Nephron progenitor cell (in vitro differentiated cells): Measurements from ENCODE around the gene COX20.

Source experiments
- DNase-seq: peaks from one replicate; pipeline ENCODE4 v3.0.0; 2021
- H3K27ac Mint-ChIP-seq: 2 replicates; pipeline ENCODE4 v1.8.0; 2021; ENCODE audit warnings: mild to moderate bottlenecking, moderate library complexity, mixed read lengths
- H3K27me3 Mint-ChIP-seq: 2 replicates; pipeline ENCODE4 v1.8.0; 2021; ENCODE audit warnings: mild to moderate bottlenecking, low read depth, mixed read lengths; ENCODE audit not compliant: poor library complexity
- H3K36me3 Mint-ChIP-seq: 2 replicates; pipeline ENCODE4 v1.8.0; 2021; ENCODE audit warnings: low read depth, mixed read lengths
- H3K4me1 Mint-ChIP-seq: 2 replicates; pipeline ENCODE4 v1.8.0; 2021; ENCODE audit warnings: mixed read lengths
- H3K4me3 Mint-ChIP-seq: 2 replicates; pipeline ENCODE4 v1.8.0; 2021; ENCODE audit warnings: mild to moderate bottlenecking, moderate library complexity, mixed read lengths
- H3K9me3 Mint-ChIP-seq: 2 replicates; pipeline ENCODE4 v1.8.0; 2021; ENCODE audit warnings: mild to moderate bottlenecking, moderate library complexity, mixed read lengths
- TF ChIP-seq, protein P1 (sequence below): fragments of 200-600 bp; sonication (generic); IDR thresholded peaks from 2 replicates; pipeline ENCODE4 v1.5.0; 2021; ENCODE audit warnings: antibody characterized with exemption

Gene COX20

DNA sequence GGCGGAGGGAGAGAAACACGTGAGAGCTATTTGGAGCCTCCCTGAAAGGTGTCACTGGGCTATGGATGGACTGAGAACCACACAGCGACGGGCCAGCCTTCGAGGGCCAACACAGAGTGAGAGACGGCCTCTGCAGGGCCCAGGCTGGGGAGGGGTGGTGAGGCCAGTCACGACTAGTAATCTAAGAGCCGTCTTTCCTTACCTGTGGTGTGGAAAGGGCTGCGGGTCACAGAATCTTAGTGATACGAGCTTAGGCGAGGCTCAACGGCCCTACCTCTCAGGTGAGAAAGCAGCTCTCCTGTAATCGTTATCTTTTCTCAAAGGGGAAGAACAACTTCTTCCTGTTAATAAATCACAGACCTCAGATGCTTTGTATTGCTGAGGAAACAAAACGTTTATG, 33.4 kb upstream of the COX20 start:
- TF ChIP-seq, protein P1, sequence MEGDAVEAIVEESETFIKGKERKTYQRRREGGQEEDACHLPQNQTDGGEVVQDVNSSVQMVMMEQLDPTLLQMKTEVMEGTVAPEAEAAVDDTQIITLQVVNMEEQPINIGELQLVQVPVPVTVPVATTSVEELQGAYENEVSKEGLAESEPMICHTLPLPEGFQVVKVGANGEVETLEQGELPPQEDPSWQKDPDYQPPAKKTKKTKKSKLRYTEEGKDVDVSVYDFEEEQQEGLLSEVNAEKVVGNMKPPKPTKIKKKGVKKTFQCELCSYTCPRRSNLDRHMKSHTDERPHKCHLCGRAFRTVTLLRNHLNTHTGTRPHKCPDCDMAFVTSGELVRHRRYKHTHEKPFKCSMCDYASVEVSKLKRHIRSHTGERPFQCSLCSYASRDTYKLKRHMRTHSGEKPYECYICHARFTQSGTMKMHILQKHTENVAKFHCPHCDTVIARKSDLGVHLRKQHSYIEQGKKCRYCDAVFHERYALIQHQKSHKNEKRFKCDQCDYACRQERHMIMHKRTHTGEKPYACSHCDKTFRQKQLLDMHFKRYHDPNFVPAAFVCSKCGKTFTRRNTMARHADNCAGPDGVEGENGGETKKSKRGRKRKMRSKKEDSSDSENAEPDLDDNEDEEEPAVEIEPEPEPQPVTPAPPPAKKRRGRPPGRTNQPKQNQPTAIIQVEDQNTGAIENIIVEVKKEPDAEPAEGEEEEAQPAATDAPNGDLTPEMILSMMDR, result no peak
- Mint-ChIP-seq H3K27ac (no peak overlapping the region), H3K4me1 (no peaks in the 10 kb centered on the region), H3K4me3 (no peak overlapping the region), H3K27me3 (peaks cover 6% of the 10 kb centered on the region), H3K36me3 (no peaks in the 10 kb centered on the region), H3K9me3 (peaks cover 6% of the 10 kb centered on the region)
- DNase-seq, result no peak

- Mint-ChIP-seq H3K4me3 (no peak overlapping the region), H3K9me3 (peaks cover 6% of the 10 kb centered on the region), H3K27ac (peak overlapping the region; percentile 36), H3K27me3 (peaks cover 6% of the 10 kb centered on the region), H3K36me3 (no peaks in the 10 kb centered on the region), H3K4me1 (no peaks in the 10 kb centered on the region)
- DNase-seq, result no peak
- TF ChIP-seq, protein P1, result no peak
These were observed 32.8 kb upstream of the COX20 start for GRCh38 chr1:244802556-244803239.

DNA sequence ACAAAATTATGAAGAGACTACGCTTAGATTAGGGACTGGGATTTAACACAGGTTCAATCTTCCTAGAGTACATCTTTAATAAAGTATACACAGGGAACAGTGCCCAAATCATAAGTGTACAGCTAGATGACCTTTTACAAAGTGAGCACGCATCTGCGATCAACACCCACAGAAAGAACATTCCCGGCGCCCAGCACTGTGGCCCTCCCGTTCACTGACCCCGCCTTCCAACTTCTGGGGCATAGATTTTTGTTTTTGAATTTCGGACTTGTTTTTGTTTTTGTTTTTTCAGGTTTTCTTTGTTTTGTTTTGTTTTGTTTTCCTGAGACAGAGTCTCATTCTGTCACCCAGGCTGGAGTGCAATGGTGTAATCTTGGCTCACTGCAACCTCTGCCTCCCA, 30.6 kb upstream of the COX20 start:
- TF ChIP-seq, protein P1, result no peak
- no peak overlapping the region for H3K4me3 Mint-ChIP-seq
- H3K27ac Mint-ChIP-seq, result no peak overlapping the region
- H3K9me3 Mint-ChIP-seq, result peaks cover 6% of the 10 kb centered on the region
- H3K36me3 Mint-ChIP-seq, result no peaks in the 10 kb centered on the region
- no peaks in the 10 kb centered on the region for H3K4me1 Mint-ChIP-seq
- peaks cover 6% of the 10 kb centered on the region for H3K27me3 Mint-ChIP-seq
- DNase-seq, result no peak

DNA sequence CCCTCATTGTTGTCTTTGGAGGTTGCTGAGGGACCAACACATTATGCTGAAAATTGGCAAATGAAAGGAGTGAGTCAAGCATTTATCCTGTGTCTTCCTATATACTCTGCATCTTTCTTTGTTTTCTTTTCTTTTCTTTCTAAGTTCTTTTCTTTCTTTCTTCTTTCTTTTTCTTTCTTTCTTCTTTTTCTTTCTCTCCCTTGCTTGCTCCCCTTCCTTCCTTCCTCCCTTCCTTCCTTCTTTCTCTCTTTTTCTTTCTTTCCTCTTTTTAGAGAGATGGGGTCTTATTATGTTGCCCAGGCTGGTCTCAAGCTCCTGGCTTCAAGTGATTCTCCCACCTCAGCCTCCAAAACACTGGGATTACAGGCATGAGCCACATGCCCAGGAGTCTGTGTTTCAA, 28.3 kb upstream of the COX20 start:
- TF ChIP-seq, protein P1, result no peak
- H3K4me1 Mint-ChIP-seq, result no peaks in the 10 kb centered on the region
- peak overlapping the region; percentile 15 for H3K27ac Mint-ChIP-seq
- H3K9me3 Mint-ChIP-seq, result no peaks in the 10 kb centered on the region
- peaks cover 13% of the 10 kb centered on the region for H3K27me3 Mint-ChIP-seq
- DNase-seq, result no peak
- no peak overlapping the region for H3K4me3 Mint-ChIP-seq
- H3K36me3 Mint-ChIP-seq, result no peaks in the 10 kb centered on the region

DNA sequence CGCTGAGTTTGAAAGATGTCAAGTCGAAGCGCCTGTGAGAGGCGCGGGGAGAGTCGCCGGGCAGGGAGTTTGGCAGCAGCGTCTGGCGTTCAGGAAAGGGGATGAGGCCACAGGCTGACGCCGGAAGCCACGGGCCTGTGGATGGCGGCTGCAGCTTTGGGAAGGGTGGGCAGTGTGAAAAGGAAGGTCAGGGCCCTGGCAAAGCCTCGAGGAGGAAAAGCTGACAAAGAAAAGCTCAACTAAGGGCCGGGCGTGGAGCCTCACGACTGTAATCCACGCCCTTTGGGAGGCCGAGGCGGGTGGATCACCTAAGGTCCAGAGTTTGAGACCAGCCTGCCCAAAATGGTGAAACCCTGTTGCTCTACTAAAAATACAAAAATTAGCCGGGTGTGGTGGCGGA, 25.2 kb upstream of the COX20 start:
- Mint-ChIP-seq H3K27me3 (peaks cover 29% of the 10 kb centered on the region), H3K4me1 (no peaks in the 10 kb centered on the region), H3K9me3 (no peaks in the 10 kb centered on the region), H3K36me3 (no peaks in the 10 kb centered on the region), H3K27ac (no peak overlapping the region), H3K4me3 (no peak overlapping the region)
- TF ChIP-seq, protein P1, result no peak
- DNase-seq, result no peak

DNA sequence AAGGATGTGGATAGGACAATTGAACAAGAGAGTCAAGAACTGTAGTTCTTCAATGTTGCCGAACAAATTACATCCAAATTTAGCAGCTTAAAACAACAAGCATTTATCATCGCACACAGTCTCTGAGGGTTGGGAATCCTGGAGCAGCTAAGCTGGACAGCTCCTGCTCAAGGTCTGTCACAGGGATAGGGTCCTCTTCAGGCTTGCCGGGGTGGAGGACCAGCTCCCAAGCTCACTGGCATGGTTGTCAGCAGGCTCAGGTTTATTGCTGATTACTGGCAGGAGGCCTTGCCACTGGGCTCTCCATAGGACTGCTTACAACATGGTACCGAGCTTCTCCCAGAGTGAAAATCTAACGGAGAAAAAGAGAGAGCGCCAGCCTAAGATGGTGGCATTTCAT, 22.1 kb upstream of the COX20 start:
- H3K36me3 Mint-ChIP-seq, result no peaks in the 10 kb centered on the region
- H3K27ac Mint-ChIP-seq, result no peak overlapping the region
- H3K4me1 Mint-ChIP-seq, result no peaks in the 10 kb centered on the region
- no peak for DNase-seq
- H3K27me3 Mint-ChIP-seq, result peaks cover 42% of the 10 kb centered on the region
- H3K9me3 Mint-ChIP-seq, result no peaks in the 10 kb centered on the region
- TF ChIP-seq, protein P1, result no peak
- no peak overlapping the region for H3K4me3 Mint-ChIP-seq
